Measurements from ENCODE around the gene DBF4B. TPM values are rescaled to one million over a fixed set of nuclear protein-coding genes. Genes with fewer than 3 reads are reported as not detected.
"Not testable (repeated sequence)": the region's sequence is repeated elsewhere in the genome, so short reads cannot be mapped to it uniquely, and the experiment has no call there.

Gene DBF4B
- total and polyA plus RNA-seq, 3 experiments from 2014 or later = 0.75 to 16.1 (median 15.2) TPM

DNA sequence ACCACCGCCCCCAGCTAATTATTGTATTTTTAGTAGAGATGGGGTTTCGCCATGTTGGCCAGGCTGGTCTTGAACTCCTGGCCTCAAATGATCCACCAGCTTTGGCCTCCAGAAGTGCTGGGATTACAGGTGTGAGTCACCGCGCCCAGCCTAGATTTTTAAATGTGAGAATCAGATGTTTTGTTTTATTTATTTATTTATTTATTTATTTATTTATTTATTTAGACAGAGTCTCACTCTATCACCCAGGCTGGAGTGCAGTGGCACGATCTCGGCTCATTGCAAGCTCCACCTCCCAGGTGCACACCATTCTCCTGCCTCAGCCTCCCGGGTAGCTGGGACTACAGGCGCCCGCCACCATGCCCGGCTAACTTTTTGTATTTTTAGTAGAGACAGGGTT is 8.2 kb upstream of the DBF4B start:
- POLR2A ChIA-PET; H3K4me1 ChIP-seq (ENCODE audit: insufficient read depth, low read length); CTCF ChIA-PET; DNase-seq; H3K4me1 Mint-ChIP-seq; H3K9me3 ChIP-seq (ENCODE audit: low read length); H3K27ac ChIP-seq (ENCODE audit: low read depth, low read length); H3K36me3 Mint-ChIP-seq; H3K4me3 Mint-ChIP-seq; H3K9me3 Mint-ChIP-seq; H3K36me3 ChIP-seq (ENCODE audit: insufficient read depth, low read length); H3K4me3 ChIP-seq (ENCODE audit: low read length); H3K27me3 ChIP-seq (ENCODE audit: insufficient read depth, low read length, poor library complexity, severe bottlenecking); H3K27ac Mint-ChIP-seq: not testable (repeated sequence)
- peaks cover 3 to 11% of the 10 kb centered on the region in 2 donors for H3K27me3 Mint-ChIP-seq

DNA sequence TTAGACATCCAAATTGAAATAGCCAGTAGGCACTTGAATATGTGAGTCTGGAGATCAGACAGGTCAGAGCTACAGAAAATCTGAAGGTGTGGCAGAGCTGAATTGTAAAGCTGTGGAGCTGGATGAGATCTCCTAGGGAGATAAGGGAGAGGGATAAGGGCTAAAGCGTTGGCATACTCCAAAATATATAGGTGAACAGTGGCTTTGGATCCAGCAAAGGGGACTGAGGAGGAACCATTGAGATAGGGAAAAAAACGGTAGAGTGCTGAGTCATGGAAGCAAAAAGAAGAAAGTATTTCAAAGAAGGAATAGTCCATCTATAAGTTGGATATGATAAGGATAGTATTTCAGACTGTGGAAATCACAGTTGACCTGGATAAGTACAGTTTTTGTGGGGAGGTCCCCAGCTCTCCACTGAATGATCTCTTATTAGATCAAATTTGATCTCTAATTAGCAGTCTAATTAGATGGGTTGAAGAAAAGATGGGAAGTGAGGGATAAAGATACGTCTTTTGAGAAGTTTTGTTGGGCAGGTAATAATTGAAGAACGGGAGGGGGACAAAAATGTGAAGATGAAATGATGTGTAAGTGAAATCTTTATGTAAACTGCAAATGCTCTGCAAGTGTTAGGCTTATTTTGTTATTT is 587 bp upstream of the DBF4B start:
- no peak for DNase-seq
- Mint-ChIP-seq H3K9me3 (no peaks in the 10 kb centered on the region), H3K36me3 (peaks cover 0 to 1% (median 0%) of the 10 kb centered on the region in 3 donors), H3K27ac (no peak overlapping the region), H3K4me1 (peaks cover 0 to 3% (median 0%) of the 10 kb centered on the region in 3 donors), H3K4me3 (no peak overlapping the region), H3K27me3 (peaks cover 3 to 17% of the 10 kb centered on the region in 2 donors)
- Histone ChIP-seq H3K4me3 (ENCODE audit: low read length) (peak overlapping the region; percentile 93), H3K4me1 (ENCODE audit: insufficient read depth, low read length) (peaks cover 18% of the 10 kb centered on the region), H3K9me3 (ENCODE audit: low read length) (no peaks in the 10 kb centered on the region), H3K27ac (ENCODE audit: low read depth, low read length) (peak overlapping the region; percentile 45), H3K36me3 (ENCODE audit: insufficient read depth, low read length) (no peaks in the 10 kb centered on the region), H3K27me3 (ENCODE audit: insufficient read depth, low read length, poor library complexity, severe bottlenecking) (no peaks in the 10 kb centered on the region)
- CTCF ChIA-PET = interaction anchor here (1.5 to 2.0 kb wide), 2 partner anchors 16 to 18 kb away, joined by 4 to 7 read pairs; partner anchors contain the start of gene CCDC43
- POLR2A ChIA-PET = interaction anchor here (1.1 to 1.3 kb wide), 2 partner anchors 18 to 68 kb away, joined by 3 to 4 read pairs; partner anchors contain the start of gene CCDC43

- Mint-ChIP-seq H3K9me3 (no peaks in the 10 kb centered on the region), H3K27me3 (peaks cover 0 to 1% of the 10 kb centered on the region in 2 donors), H3K36me3 (peaks cover 0 to 18% (median 5%) of the 10 kb centered on the region in 3 donors), H3K27ac (no peak overlapping the region), H3K4me3 (no peak overlapping the region), H3K4me1 (no peaks in the 10 kb centered on the region)
- no peak for DNase-seq
- Histone ChIP-seq H3K27ac (ENCODE audit: low read depth, low read length) (no peak overlapping the region), H3K4me3 (ENCODE audit: low read length) (no peak overlapping the region), H3K9me3 (ENCODE audit: low read length) (no peaks in the 10 kb centered on the region), H3K4me1 (ENCODE audit: insufficient read depth, low read length) (no peaks in the 10 kb centered on the region), H3K36me3 (ENCODE audit: insufficient read depth, low read length) (no peaks in the 10 kb centered on the region), H3K27me3 (ENCODE audit: insufficient read depth, low read length, poor library complexity, severe bottlenecking) (no peaks in the 10 kb centered on the region)
- ChIA-PET CTCF (no interaction called here), POLR2A (no interaction called here)
Measured at GRCh38 chr17:44719444-44719843, 11.0 kb downstream of the DBF4B start.

DNA sequence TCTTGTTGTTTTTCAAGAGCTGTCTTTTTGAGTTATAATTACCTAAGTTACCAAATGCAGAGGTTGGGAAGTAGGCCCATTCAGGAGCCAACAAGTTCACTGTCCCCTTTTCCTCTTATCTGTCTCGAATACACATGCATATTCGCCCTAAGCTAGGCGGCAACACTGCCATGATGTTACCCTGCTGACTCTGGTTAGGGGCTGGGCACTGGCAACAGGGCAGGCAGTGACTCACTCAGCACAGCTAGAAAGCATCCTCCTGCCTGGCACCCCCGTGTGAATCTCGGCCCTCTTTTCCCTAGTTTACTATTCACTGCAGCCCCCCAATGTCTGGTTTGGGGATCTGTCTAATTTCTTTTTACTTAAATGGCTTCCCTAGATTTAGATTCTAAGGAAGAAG is 13.8 kb downstream of the DBF4B start:
- no peak overlapping the region for H3K4me3 ChIP-seq (ENCODE audit: low read length)
- no peak overlapping the region for H3K4me3 Mint-ChIP-seq
- no peak overlapping the region for H3K27ac ChIP-seq (ENCODE audit: low read depth, low read length)
- H3K4me1 Mint-ChIP-seq = no peaks in the 10 kb centered on the region
- H3K27ac Mint-ChIP-seq = no peak overlapping the region
- H3K36me3 Mint-ChIP-seq = peaks cover 0 to 21% (median 2%) of the 10 kb centered on the region in 3 donors
- no peaks in the 10 kb centered on the region for H3K27me3 Mint-ChIP-seq
- H3K36me3 ChIP-seq (ENCODE audit: insufficient read depth, low read length) = no peaks in the 10 kb centered on the region
- no peaks in the 10 kb centered on the region for H3K27me3 ChIP-seq (ENCODE audit: insufficient read depth, low read length, poor library complexity, severe bottlenecking)
- ChIA-PET CTCF (no interaction called here), POLR2A (no interaction called here)
- H3K4me1 ChIP-seq (ENCODE audit: insufficient read depth, low read length) = no peaks in the 10 kb centered on the region
- H3K9me3 ChIP-seq (ENCODE audit: low read length) = no peaks in the 10 kb centered on the region
- H3K9me3 Mint-ChIP-seq = no peaks in the 10 kb centered on the region
- no peak for DNase-seq

GRCh38 chr17:44726121-44726520 is 17.7 kb downstream of the DBF4B start:
- DNase-seq; H3K27me3 ChIP-seq (ENCODE audit: insufficient read depth, low read length, poor library complexity, severe bottlenecking); H3K9me3 ChIP-seq (ENCODE audit: low read length); H3K36me3 ChIP-seq (ENCODE audit: insufficient read depth, low read length); H3K9me3 Mint-ChIP-seq; POLR2A ChIA-PET; H3K4me1 ChIP-seq (ENCODE audit: insufficient read depth, low read length); H3K4me3 Mint-ChIP-seq; H3K4me3 ChIP-seq (ENCODE audit: low read length); H3K27me3 Mint-ChIP-seq; H3K27ac ChIP-seq (ENCODE audit: low read depth, low read length); H3K27ac Mint-ChIP-seq; H3K4me1 Mint-ChIP-seq; CTCF ChIA-PET: not testable (repeated sequence)
- H3K36me3 Mint-ChIP-seq = peaks cover 0 to 23% (median 2%) of the 10 kb centered on the region in 3 donors

- no peaks in the 10 kb centered on the region for H3K9me3 ChIP-seq (ENCODE audit: low read length)
- ChIA-PET CTCF (no interaction called here), POLR2A (no interaction called here)
- no peaks in the 10 kb centered on the region for H3K4me1 ChIP-seq (ENCODE audit: insufficient read depth, low read length)
- Mint-ChIP-seq H3K27me3 (no peaks in the 10 kb centered on the region), H3K27ac (peak overlapping the region in 1 of 8 donors; percentile 33), H3K4me1 (no peaks in the 10 kb centered on the region), H3K9me3 (no peaks in the 10 kb centered on the region), H3K4me3 (no peak overlapping the region), H3K36me3 (peaks cover 0 to 10% (median 3%) of the 10 kb centered on the region in 3 donors)
- no peaks in the 10 kb centered on the region for H3K36me3 ChIP-seq (ENCODE audit: insufficient read depth, low read length)
- no peak for DNase-seq
- no peak overlapping the region for H3K4me3 ChIP-seq (ENCODE audit: low read length)
- H3K27me3 ChIP-seq (ENCODE audit: insufficient read depth, low read length, poor library complexity, severe bottlenecking) = no peaks in the 10 kb centered on the region
- H3K27ac ChIP-seq (ENCODE audit: low read depth, low read length) = no peak overlapping the region
Measured at GRCh38 chr17:44733753-44734152, 25.3 kb downstream of the DBF4B start.

DNA sequence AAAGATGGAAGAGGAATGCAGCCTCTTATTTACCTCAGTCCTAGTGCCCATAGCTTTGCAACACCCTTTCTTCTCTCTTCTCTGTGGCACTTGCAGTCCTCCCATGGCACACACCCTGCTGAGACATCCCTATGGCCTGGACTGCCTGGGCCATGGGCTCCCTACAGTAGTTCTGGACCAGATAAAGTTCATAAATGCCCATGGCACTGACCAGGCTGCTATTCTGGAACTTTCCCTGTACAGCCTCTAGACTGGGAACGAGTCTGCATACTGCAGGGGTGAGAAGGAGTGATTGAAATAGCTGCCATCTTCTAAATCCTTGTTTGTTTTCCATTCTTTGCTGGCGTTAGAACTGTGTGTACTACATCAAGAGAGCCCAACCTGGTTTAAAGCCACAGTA is 25.8 kb downstream of the DBF4B start:
- H3K27ac Mint-ChIP-seq = no peak overlapping the region
- H3K4me1 ChIP-seq (ENCODE audit: insufficient read depth, low read length) = no peaks in the 10 kb centered on the region
- H3K27me3 Mint-ChIP-seq = no peaks in the 10 kb centered on the region
- H3K4me3 ChIP-seq (ENCODE audit: low read length) = no peak overlapping the region
- peaks cover 0 to 10% (median 3%) of the 10 kb centered on the region in 3 donors for H3K36me3 Mint-ChIP-seq
- H3K27ac ChIP-seq (ENCODE audit: low read depth, low read length) = no peak overlapping the region
- H3K9me3 ChIP-seq (ENCODE audit: low read length) = no peaks in the 10 kb centered on the region
- H3K4me1 Mint-ChIP-seq = no peaks in the 10 kb centered on the region
- H3K27me3 ChIP-seq (ENCODE audit: insufficient read depth, low read length, poor library complexity, severe bottlenecking) = no peaks in the 10 kb centered on the region
- no peaks in the 10 kb centered on the region for H3K9me3 Mint-ChIP-seq
- no peak for DNase-seq
- H3K4me3 Mint-ChIP-seq = no peak overlapping the region
- ChIA-PET CTCF (no interaction called here), POLR2A (no interaction called here)
- H3K36me3 ChIP-seq (ENCODE audit: insufficient read depth, low read length) = no peaks in the 10 kb centered on the region

DNA sequence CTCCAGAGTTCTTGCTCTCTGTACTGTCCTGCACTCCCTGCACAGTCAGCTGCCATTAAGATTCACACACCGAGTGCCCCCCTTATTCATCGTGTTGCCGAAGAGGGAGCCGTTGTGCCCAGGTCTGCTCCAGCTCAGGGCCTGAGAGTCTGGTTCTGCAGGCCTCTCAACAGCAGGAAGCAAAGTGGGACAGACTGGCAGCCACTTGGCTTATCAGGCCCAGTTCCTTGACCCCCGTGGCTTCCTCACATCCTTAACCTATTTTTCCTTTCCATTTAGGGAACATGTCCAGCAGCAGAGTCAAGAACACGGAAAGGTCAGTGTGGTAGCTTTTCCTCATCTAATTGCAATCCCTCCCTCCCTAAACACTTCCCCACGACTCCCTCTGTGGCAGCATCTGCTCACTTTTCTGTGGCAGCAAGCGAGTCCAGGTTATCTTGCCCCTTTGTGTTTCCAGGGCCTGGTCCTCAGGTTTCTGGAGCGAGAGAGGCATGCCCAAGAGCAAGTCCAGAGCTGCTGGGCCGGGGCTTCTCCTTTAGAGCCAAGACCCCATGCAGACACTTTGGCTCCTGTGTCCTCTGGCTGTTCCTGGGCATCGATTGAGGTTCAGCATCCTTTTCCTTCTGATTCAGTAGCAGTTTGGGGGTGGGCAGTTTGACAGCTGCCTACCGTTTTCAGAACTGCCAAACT is 28.2 kb downstream of the DBF4B start:
- Mint-ChIP-seq H3K4me3 (no peak overlapping the region), H3K27me3 (no peaks in the 10 kb centered on the region), H3K4me1 (no peaks in the 10 kb centered on the region), H3K9me3 (no peaks in the 10 kb centered on the region), H3K36me3 (peaks cover 0 to 5% (median 5%) of the 10 kb centered on the region in 3 donors), H3K27ac (peak overlapping the region in 1 of 8 donors; percentile 58)
- Histone ChIP-seq H3K27ac (ENCODE audit: low read depth, low read length) (no peak overlapping the region), H3K9me3 (ENCODE audit: low read length) (no peaks in the 10 kb centered on the region), H3K27me3 (ENCODE audit: insufficient read depth, low read length, poor library complexity, severe bottlenecking) (no peaks in the 10 kb centered on the region), H3K36me3 (ENCODE audit: insufficient read depth, low read length) (no peaks in the 10 kb centered on the region), H3K4me1 (ENCODE audit: insufficient read depth, low read length) (no peaks in the 10 kb centered on the region), H3K4me3 (ENCODE audit: low read length) (no peak overlapping the region)
- ChIA-PET CTCF (no interaction called here), POLR2A (no interaction called here)
- DNase-seq = no peak

All from CD8-positive, alpha-beta memory T cell (primary cell).